Measurements from ENCODE around the gene PPFIBP2. TPM values are rescaled to one million over a fixed set of nuclear protein-coding genes. Genes with fewer than 3 reads are reported as not detected.
A peak's percentile ranks its signal among the peaks of the same experiment; 100 is the strongest.

The PPFIBP2 gene
- total and polyA plus RNA-seq, 2 of the 13 experiments (the other 11 are each of a cell fraction or from before 2014, with no cell fraction given), result 15.0 to 52.5 TPM

DNA sequence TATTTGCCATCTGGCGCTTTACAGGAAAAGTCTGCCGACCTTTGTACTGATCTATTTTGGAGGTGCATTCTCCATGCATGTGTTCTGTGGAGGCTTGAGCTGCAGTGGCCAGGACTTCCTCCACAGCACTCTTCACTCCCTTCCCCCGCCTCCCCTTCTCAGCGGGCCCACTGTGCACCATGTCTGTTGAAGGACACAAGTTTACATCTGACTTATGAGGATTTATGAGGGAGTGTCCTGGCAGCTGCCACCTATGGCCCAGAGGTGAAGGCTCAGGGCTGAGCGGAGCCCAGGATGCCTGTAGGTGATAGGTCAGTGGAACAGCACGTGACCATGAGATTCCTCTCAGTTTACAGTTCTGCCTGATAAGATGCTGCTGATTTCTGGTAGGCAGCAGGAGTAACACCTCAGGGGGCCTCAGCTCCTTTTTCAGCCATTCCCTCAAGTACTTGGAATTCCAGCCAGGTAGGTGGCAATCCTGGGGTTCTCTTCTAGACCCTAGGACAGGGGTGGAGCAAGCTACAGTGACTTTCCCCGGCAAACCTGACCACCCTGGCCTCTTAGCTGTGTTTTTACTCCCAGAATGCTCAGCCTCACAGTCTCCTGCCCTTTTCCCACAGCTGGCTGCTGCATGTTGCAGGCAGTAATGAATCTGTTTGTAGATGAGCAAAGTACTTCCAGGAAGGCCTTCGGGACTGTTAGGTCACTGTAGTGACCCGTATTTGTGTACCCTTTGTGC, 59.9 kb downstream of the PPFIBP2 start (continued):
- TF ChIP-seq, protein P1, sequence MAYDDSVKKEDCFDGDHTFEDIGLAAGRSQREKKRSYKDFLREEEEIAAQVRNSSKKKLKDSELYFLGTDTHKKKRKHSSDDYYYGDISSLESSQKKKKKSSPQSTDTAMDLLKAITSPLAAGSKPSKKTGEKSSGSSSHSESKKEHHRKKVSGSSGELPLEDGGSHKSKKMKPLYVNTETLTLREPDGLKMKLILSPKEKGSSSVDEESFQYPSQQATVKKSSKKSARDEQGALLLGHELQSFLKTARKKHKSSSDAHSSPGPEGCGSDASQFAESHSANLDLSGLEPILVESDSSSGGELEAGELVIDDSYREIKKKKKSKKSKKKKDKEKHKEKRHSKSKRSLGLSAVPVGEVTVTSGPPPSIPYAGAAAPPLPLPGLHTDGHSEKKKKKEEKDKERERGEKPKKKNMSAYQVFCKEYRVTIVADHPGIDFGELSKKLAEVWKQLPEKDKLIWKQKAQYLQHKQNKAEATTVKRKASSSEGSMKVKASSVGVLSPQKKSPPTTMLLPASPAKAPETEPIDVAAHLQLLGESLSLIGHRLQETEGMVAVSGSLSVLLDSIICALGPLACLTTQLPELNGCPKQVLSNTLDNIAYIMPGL (CRISPR knock-in tag; IDR thresholded peaks at IDR 0.05; ENCODE audit: borderline replicate concordance in 1 of 2, low read depth in 1 of 2), result peak in 1 of 2 experiments; percentile 17; a peak in 1 of 4 replicates
- TF ChIP-seq, protein P2, sequence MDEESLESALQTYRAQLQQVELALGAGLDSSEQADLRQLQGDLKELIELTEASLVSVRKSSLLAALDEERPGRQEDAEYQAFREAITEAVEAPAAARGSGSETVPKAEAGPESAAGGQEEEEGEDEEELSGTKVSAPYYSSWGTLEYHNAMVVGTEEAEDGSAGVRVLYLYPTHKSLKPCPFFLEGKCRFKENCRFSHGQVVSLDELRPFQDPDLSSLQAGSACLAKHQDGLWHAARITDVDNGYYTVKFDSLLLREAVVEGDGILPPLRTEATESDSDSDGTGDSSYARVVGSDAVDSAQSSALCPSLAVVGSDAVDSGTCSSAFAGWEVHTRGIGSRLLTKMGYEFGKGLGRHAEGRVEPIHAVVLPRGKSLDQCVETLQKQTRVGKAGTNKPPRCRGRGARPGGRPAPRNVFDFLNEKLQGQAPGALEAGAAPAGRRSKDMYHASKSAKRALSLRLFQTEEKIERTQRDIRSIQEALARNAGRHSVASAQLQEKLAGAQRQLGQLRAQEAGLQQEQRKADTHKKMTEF (CRISPR knock-in tag; IDR thresholded peaks at IDR 0.05), result peak; percentile 76; the same call in 1 of the 2 replicates
- TF ChIP-seq KLF16 (CRISPR knock-in tag; IDR thresholded peaks at IDR 0.05) (no peak), NFKBIZ (CRISPR knock-in tag; IDR thresholded peaks at IDR 0.05) (0 out of 2 replicates have a peak, but pooled peaks have one; percentile 88), ZNF704 (CRISPR knock-in tag; IDR thresholded peaks at IDR 0.05; ENCODE audit: borderline replicate concordance) (0 out of 2 replicates have a peak, but pooled peaks have one; percentile 81), HOXA3 (CRISPR knock-in tag; IDR thresholded peaks at IDR 0.05) (peak; percentile 50; the same call in 1 of the 2 replicates), SOX13 (IDR thresholded peaks at IDR 0.05) (peak; percentile 32), SOX13 (CRISPR knock-in tag; conservative IDR thresholded peaks at IDR 0.05 in 1 of 2, IDR thresholded peaks at IDR 0.05 in 1 of 2) (peak in 1 of 2 experiments; percentile 76; a peak in 2 of 4 replicates), HNF4G (IDR thresholded peaks at IDR 0.05; ENCODE audit: borderline replicate concordance, low read depth, low read length) (peak; percentile 92), HNF4G (CRISPR knock-in tag; IDR thresholded peaks at IDR 0.05; ENCODE audit: borderline replicate concordance, low read depth) (peak; percentile 86), ATF2 (CRISPR knock-in tag; IDR thresholded peaks at IDR 0.05) (0 out of 2 replicates have a peak, but pooled peaks have one; percentile 43), DPF2 (CRISPR knock-in tag; IDR thresholded peaks at IDR 0.05; ENCODE audit: borderline replicate concordance, low read depth) (peak; percentile 78), KLF6 (CRISPR knock-in tag; IDR thresholded peaks at IDR 0.05) (0 out of 2 replicates have a peak, but pooled peaks have one; percentile 26), ZNF556 (CRISPR knock-in tag; IDR thresholded peaks at IDR 0.05; ENCODE audit: borderline replicate concordance) (peak; percentile 43; the same call in 1 of the 2 replicates), SOX6 (IDR thresholded peaks at IDR 0.05) (no peak), SOX6 (CRISPR knock-in tag; IDR thresholded peaks at IDR 0.05) (peak; percentile 84), SALL1 (CRISPR knock-in tag; IDR thresholded peaks at IDR 0.05) (peak; percentile 94), ZNF766 (CRISPR knock-in tag; IDR thresholded peaks at IDR 0.05; ENCODE audit: borderline replicate concordance) (0 out of 2 replicates have a peak, but pooled peaks have one; percentile 62), ZNF790 (CRISPR knock-in tag; IDR thresholded peaks at IDR 0.05; ENCODE audit: borderline replicate concordance) (peak; percentile 65; the same call in 1 of the 2 replicates), ZNF605 (CRISPR knock-in tag; IDR thresholded peaks at IDR 0.05) (peak; percentile 75; the same call in 1 of the 2 replicates), JUN (CRISPR knock-in tag; IDR thresholded peaks at IDR 0.05) (0 out of 2 replicates have a peak, but pooled peaks have one; percentile 29), ZSCAN20 (CRISPR knock-in tag; IDR thresholded peaks at IDR 0.05; ENCODE audit: borderline replicate concordance) (no peak), ZFP1 (CRISPR knock-in tag; IDR thresholded peaks at IDR 0.05) (no peak; the same call in 1 of the 2 replicates), HDAC2 (CRISPR knock-in tag; IDR thresholded peaks at IDR 0.05) (peak; percentile 77; the same call in 1 of the 2 replicates)
